Spleen (tissue), 7 donors: ENCODE results near the gene PLXNB2.

Experiments
- POLR2A ChIP-seq, 3 donors: fragments of 450-650 bp; IDR thresholded peaks; one replicate each; pipeline ENCODE4 v1.5.1; 2017; ENCODE audit warnings: antibody characterized with exemption in 3 of 3, mild to moderate bottlenecking in 1 of 3
- POLR2AphosphoS5 ChIP-seq, 3 donors: sonication (generic); formaldehyde crosslinking; IDR thresholded peaks; one replicate each; pipeline ENCODE4 v1.5.1; 2017; ENCODE audit warnings: antibody characterized with exemption in 3 of 3
- TF ChIP-seq, protein P1 (sequence below), 11 experiments: fragments of 200-600 bp in 7 of 11; fragments of 450-650 bp in 4 of 11; sonication (generic) in 4 of 11; IDR thresholded peaks in 8 of 11; conservative IDR thresholded peaks in 3 of 11; 1 replicate in 7 of 11; 2 replicates in 4 of 11; pipeline versions ENCODE4 v1.4.0 to v1.8.0; 2016 to 2021; ENCODE audit warnings: antibody characterized with exemption in 11 of 11, inconsistent platforms in 4 of 11, mild to moderate bottlenecking in 1 of 11
- donor health status: DM: no; HTN: no; CAD: no; lungs with moderate emphysema.
- donor health status: DM: no; HTN: no; CAD: no.
- donor health status: DM: no; HTN: no; CAD: no.

DNA sequence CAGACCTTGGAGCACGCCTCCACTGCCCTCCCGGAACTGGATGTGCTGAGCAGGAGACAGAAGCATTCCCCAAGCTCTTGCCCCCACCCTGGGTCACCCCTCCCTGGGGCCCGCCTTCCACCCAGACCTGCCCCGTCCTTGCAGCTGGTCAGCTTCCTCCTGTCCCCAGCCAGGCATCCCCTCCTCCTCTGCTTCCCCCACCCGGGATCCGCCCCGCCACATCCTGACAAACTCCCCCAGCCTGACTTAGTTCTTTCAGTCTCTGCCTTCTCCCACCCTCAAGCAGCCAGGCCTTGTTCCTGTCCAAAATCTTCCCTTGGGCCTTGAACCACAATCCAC, 1.1 kb upstream of the PLXNB2 start:
- TF ChIP-seq, protein P1, sequence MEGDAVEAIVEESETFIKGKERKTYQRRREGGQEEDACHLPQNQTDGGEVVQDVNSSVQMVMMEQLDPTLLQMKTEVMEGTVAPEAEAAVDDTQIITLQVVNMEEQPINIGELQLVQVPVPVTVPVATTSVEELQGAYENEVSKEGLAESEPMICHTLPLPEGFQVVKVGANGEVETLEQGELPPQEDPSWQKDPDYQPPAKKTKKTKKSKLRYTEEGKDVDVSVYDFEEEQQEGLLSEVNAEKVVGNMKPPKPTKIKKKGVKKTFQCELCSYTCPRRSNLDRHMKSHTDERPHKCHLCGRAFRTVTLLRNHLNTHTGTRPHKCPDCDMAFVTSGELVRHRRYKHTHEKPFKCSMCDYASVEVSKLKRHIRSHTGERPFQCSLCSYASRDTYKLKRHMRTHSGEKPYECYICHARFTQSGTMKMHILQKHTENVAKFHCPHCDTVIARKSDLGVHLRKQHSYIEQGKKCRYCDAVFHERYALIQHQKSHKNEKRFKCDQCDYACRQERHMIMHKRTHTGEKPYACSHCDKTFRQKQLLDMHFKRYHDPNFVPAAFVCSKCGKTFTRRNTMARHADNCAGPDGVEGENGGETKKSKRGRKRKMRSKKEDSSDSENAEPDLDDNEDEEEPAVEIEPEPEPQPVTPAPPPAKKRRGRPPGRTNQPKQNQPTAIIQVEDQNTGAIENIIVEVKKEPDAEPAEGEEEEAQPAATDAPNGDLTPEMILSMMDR (IDR thresholded peaks at IDR 0.05 in 8 of 11, conservative IDR thresholded peaks at IDR 0.05 in 3 of 11) = no peak
- TF ChIP-seq POLR2AphosphoS5 (IDR thresholded peaks at IDR 0.05) (peak; percentile 75 to 84 (median 83)), POLR2A (IDR thresholded peaks at IDR 0.05) (no peak)
